Lung (tissue), 12 donors: Measurements from ENCODE around the gene P4HA3. TPM values are rescaled to one million over a fixed set of nuclear protein-coding genes. Genes with fewer than 3 reads are reported as not detected.

Experiments
- ATAC-seq: fragments of 200-7000 bp; cut with Tn5 transposase; one replicate; pipeline ENCODE4 v1.9.1; 2020; ENCODE audit warnings: moderate number of reproducible peaks; ENCODE audit not compliant: insufficient read depth, low FRiP score
- DNase-seq, 3 donors: peaks; one replicate each; pipeline ENCODE4 v3.0.0-alpha.2; 2013 to 2017
- H3K27ac ChIP-seq, 2 donors: one replicate each; pipeline ENCODE4 v1.5.1; 2013; ENCODE audit warnings: mild to moderate bottlenecking in 2 of 2, moderate library complexity in 2 of 2, control low read depth in 1 of 2, inconsistent platforms in 1 of 2, low read depth in 1 of 2, low read length in 1 of 2
- H3K27me3 ChIP-seq, 3 donors: one replicate each; pipeline ENCODE4 v1.5.1; 2013; ENCODE audit warnings: low read length in 2 of 3; ENCODE audit not compliant: control insufficient read depth in 3 of 3, insufficient read depth in 3 of 3
- H3K36me3 ChIP-seq, 4 donors: one replicate each; pipeline ENCODE4 v1.5.1; 2013; ENCODE audit warnings: low read length in 4 of 4, mild to moderate bottlenecking in 1 of 4, moderate library complexity in 1 of 4; ENCODE audit not compliant: control insufficient read depth in 4 of 4, insufficient read depth in 4 of 4
- H3K4me1 ChIP-seq, 5 donors: one replicate each; pipeline ENCODE4 v1.5.1; 2013; ENCODE audit warnings: low read length in 5 of 5, mild to moderate bottlenecking in 2 of 5, moderate library complexity in 1 of 5; ENCODE audit not compliant: control insufficient read depth in 5 of 5, insufficient read depth in 5 of 5
- H3K4me3 ChIP-seq: one replicate; pipeline ENCODE4 v1.5.1; 2013; ENCODE audit warnings: mild to moderate bottlenecking, control low read depth, moderate library complexity
- H3K9ac ChIP-seq, 2 donors: one replicate each; pipeline ENCODE4 v1.5.1; 2013; ENCODE audit warnings: low read length in 2 of 2, control low read depth in 1 of 2; ENCODE audit not compliant: insufficient read depth in 1 of 2
- H3K9me3 ChIP-seq, 4 donors: one replicate each; pipeline ENCODE4 v1.5.1; 2013; ENCODE audit warnings: low read length in 3 of 4, mild to moderate bottlenecking in 1 of 4, moderate library complexity in 1 of 4; ENCODE audit not compliant: control insufficient read depth in 4 of 4, insufficient read depth in 3 of 4
- WGBS, 2 donors: extraction: QIAGEN DNeasy Blood & Tissue Kit; methylation state at CpG; one replicate each; pipeline ENCODE4 v1.1.7; 2013; 5-methylcytosine and 5-hydroxymethylcytosine counted together
- polyA plus RNA-seq, 2 donors: library from polyadenylated mRNA; stranded (reverse); fragments of 200-250 nt; gene quantifications; one replicate each; pipeline ENCODE4 v1.2.1, GENCODE V29; 2013
- total RNA-seq, 2 donors: library from RNA; depleted of rRNA in 1 of 2; stranded (reverse); fragments of >200 nt in 1 of 2; gene quantifications; one replicate each; pipeline ENCODE4 v1.2.1, GENCODE V29; 2014 to 2021
- TF ChIP-seq, protein P1 (sequence below): IDR thresholded peaks from 2 replicates; pipeline ENCODE4 v1.5.1; 2012; ENCODE audit warnings: mild to moderate bottlenecking; ENCODE audit errors: control extremely low read depth, extremely low read depth
- donor health status: control.
- donor health status: control.
- donor health status: Bipolar disorder and iron deficiency.
- donor health status: healthy.
- donor health status: DM: yes; HTN: yes; CAD: no.

Gene P4HA3
- total and polyA plus RNA-seq, 4 donors, result 0.40 to 3.3 (median 0.99) TPM

GRCh38 chr11:74316772-74317505, 5.5 kb upstream of the P4HA3 start:
- Histone ChIP-seq H3K9ac (no peak overlapping the region), H3K4me1 (peaks cover 0 to 5% (median 4%) of the 10 kb centered on the region in 5 donors), H3K4me3 (no peak overlapping the region), H3K9me3 (peaks cover 0 to 5% (median 2%) of the 10 kb centered on the region in 4 donors), H3K27me3 (peaks cover 0 to 1% (median under 1%) of the 10 kb centered on the region in 3 donors), H3K27ac (no peak overlapping the region), H3K36me3 (no peaks in the 10 kb centered on the region)
- TF ChIP-seq, protein P1, sequence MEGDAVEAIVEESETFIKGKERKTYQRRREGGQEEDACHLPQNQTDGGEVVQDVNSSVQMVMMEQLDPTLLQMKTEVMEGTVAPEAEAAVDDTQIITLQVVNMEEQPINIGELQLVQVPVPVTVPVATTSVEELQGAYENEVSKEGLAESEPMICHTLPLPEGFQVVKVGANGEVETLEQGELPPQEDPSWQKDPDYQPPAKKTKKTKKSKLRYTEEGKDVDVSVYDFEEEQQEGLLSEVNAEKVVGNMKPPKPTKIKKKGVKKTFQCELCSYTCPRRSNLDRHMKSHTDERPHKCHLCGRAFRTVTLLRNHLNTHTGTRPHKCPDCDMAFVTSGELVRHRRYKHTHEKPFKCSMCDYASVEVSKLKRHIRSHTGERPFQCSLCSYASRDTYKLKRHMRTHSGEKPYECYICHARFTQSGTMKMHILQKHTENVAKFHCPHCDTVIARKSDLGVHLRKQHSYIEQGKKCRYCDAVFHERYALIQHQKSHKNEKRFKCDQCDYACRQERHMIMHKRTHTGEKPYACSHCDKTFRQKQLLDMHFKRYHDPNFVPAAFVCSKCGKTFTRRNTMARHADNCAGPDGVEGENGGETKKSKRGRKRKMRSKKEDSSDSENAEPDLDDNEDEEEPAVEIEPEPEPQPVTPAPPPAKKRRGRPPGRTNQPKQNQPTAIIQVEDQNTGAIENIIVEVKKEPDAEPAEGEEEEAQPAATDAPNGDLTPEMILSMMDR, result no peak
- ATAC-seq, result no peak
- no peak for DNase-seq

DNA sequence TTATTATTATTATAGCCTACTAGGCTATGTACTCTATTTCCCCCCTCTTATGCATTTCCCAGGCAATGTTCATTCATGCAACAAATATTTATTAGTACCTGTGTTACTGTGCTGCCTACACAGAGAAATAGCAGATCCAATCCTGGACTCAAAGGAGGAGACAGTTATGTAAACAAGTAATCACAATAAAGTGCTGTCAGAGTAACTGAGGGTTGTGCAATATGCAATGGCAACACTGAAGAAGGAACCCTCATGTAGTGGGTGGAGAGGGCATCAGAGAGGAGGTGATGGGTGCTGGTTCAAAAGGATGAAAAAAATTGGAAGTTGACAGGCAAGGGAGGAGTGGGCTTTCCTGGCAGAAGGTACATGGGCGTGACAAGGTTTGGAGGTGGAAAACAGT, 886 bp upstream of the P4HA3 start:
- ATAC-seq (no peak), DNase-seq (no peak)
- TF ChIP-seq, protein P1, result no peak
- Histone ChIP-seq H3K9ac (no peak overlapping the region), H3K27ac (no peak overlapping the region), H3K4me3 (no peak overlapping the region), H3K27me3 (peaks cover 0 to 4% (median 4%) of the 10 kb centered on the region in 3 donors), H3K4me1 (peaks cover 0 to 12% (median 0%) of the 10 kb centered on the region in 5 donors), H3K36me3 (no peaks in the 10 kb centered on the region), H3K9me3 (peaks cover 0 to 5% (median 0%) of the 10 kb centered on the region in 4 donors)
- 93 to 97% methylated on average over 1 of the region's 1 CpG for WGBS, 2 donors

GRCh38 chr11:74310857-74311256, 583 bp downstream of the P4HA3 start:
- peaks cover 0 to 24% (median 4%) of the 10 kb centered on the region in 5 donors for H3K4me1 ChIP-seq
- H3K36me3 ChIP-seq, result no peaks in the 10 kb centered on the region
- ATAC-seq (no peak), DNase-seq (no peak)
- H3K4me3 ChIP-seq, result peak overlapping the region; percentile 38
- 77 to 80% methylated on average over 11 of the region's 11 CpGs for WGBS, 2 donors
- TF ChIP-seq, protein P1, result no peak
- H3K9me3 ChIP-seq, result no peaks in the 10 kb centered on the region
- no peak overlapping the region for H3K27ac ChIP-seq
- H3K9ac ChIP-seq, result no peak overlapping the region
- H3K27me3 ChIP-seq, result peaks cover 0 to 4% (median 4%) of the 10 kb centered on the region in 3 donors

GRCh38 chr11:74307434-74307833, 4.0 kb downstream of the P4HA3 start:
- 33 to 51% methylated on average over 1 of the region's 1 CpG for WGBS, 2 donors

More at GRCh38 chr11:74307434-74307833, 4.0 kb downstream of the P4HA3 start:
- Histone ChIP-seq H3K9ac (no peak overlapping the region), H3K27ac (no peak overlapping the region), H3K4me1 (peaks cover 0 to 24% (median 4%) of the 10 kb centered on the region in 5 donors), H3K36me3 (no peaks in the 10 kb centered on the region), H3K27me3 (peaks cover 0 to 4% (median 4%) of the 10 kb centered on the region in 3 donors), H3K4me3 (no peak overlapping the region), H3K9me3 (no peaks in the 10 kb centered on the region)
- DNase-seq (peak; percentile 59 to 86 (median 82)), ATAC-seq (no peak)
- TF ChIP-seq, protein P1, result no peak
